GM10266 (cell line): Measurements from ENCODE around the gene MADCAM1.

Source experiments
- DNase-seq: peaks from one replicate; pipeline ENCODE4 v3.0.0; 2012; ENCODE audit errors: extremely low spot score
- CTCF ChIP-seq: IDR thresholded peaks from 2 replicates; pipeline ENCODE4 v1.5.1; 2012; ENCODE audit warnings: mild to moderate bottlenecking, low read depth; ENCODE audit not compliant: control insufficient read depth, insufficient read depth; ENCODE audit errors: missing control alignments

The MADCAM1 gene

DNA sequence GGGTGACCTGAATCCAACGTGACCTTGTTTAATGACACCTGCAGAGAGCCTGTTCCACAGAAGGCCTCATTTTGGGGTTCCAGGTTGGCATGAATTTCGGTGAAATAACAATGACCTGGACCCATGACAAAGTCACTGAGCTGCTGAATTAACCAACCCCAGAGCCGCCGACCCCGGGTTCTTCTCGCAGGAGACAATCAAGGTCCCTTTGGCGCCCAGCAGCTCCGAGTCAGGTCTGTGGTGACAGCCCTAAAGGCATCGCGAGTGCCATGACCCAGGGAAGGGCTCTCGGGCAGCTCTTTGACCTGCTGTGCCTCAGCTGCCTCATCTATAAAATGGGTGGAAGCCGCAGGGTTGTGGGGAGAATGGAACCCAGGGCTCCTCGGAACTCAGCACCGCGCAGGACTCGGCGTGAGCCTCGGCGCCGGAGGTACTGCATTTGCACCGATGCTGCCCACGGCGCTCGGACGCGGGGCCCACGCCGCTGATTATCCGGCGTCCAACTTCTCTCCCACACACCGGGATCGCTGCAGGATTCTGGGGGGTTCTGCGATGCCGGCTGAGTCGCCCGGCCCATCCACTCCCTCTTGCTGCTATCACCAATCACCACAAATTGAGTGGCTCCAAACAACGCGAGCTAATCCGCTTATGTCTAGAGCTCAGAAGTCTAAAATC, 41.1 kb upstream of the MADCAM1 start:
- no peak for TF ChIP-seq CTCF
- DNase-seq = no peak

GRCh38 chr19:455851-456546, 40.3 kb upstream of the MADCAM1 start:
- no peak for DNase-seq
- TF ChIP-seq CTCF = no peak

DNA sequence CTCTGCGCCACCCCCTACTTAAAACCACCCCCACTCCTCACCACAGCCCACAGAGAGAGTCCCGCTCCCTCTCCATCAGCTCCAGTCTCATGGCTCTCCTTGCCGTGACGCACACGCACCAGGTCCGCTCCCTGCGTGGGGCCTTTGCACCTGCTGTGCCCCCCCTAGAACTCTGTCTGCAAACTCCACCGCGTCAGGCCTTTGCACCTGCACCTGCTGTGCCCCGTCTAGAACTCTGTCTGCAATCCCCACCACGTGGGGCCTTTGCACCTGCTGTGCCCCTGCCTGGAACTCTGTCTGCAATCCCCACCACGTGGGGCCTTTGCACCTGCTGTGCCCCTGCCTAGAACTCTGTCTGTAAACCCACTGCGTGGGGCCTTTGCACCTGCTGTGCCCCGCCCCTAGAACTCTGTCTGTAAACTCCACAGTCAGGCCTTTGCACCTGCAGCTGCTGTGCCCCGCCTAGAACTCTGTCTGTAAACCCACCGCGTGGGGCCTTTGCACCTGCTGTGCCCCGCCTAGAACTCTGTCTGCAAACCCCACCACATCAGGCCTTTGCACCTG, 39.7 kb upstream of the MADCAM1 start:
- no peak for DNase-seq
- TF ChIP-seq CTCF = no peak

GRCh38 chr19:457636-458035, 38.6 kb upstream of the MADCAM1 start:
- TF ChIP-seq CTCF = no peak
- DNase-seq = no peak

DNA sequence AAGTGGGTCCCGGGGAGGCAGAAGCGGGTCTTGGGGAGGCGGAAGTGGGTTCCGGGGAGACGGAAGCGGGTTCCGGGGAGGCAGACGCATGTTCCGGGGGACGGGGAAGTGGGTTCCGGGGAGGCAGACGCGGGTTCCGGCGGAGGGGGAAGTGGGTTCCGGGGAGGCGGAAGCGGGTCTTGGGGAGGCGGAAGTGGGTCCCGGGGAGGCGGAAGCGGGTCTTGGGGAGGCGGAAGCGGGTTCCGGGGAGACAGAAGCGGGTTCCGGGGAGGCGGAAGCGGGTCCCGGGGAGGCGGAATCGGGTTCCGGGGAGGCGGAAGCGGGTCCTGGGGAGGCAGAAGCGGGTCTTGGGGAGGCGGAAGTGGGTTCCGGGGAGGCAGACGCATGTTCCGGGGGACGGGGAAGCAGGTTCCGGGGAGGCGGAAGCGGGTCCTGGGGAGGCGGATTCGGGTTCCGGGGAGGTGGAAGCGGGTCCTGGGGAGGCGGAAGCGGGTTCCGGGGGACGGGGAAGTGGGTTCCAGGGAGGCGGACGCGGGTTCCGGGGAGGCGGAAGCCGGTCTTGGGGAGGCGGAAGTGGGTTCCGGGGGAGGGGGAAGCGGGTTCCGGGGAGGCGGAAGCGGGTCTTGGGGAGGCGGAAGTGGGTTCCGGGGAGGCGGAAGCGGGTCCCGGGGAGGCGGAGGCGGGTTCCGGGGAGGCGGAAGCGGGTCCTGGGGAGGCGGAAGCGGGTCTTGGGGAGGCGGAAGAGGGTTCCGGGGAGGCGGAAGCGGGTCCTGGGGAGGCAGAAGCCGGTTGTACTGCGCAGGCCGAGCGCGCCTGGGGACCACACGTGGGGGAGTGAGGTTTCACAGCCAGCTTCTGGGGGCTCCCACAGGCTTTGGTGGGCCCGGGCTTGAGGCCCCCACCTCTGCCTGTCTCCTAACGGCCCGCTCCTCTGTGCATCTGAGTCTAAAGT, 37.9 kb upstream of the MADCAM1 start:
- no peak for TF ChIP-seq CTCF
- DNase-seq = no peak

DNA sequence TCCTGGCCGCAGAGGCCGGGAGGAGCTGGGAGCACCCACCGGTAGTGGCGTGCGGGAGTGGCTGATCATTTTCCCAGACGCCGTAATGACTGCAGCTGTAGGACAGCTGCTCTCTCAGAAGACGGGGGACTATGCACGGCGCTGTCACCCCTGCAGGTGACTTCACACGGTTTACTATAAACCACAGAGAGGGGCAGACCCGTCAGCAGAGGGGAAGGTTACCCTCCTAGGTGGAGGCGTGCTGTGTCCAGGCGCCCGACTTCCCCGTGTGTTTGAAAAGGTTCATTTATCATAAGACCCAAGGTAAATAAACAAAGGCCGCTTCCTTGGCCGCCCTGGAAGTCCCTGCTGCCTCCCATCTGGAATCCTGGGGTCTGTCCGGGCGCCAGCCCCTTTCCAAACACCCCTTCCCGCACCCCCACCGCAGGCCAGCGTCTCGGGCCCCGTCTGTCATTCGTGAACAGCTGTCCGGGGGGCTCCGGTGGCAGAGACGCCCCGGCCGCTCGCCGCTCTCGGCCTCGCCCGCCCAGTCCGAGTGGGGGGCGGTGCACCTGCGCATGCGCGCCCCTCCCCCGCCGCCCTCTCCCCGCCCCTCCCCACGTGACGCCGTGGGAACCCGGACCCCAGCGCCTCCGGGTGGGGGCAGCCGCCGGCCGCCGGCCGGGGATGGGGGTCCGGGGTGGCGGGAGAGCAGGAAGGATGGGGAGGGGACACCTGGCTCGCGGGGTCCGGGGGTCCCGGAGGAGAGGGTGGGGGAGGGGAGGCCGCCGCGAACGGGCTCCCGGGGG, 36.4 kb upstream of the MADCAM1 start:
- DNase-seq = no peak

More for the DNA sequence above, 36.4 kb upstream of the MADCAM1 start:
- TF ChIP-seq CTCF = no peak
